Stimulated activated naive B cell treated with anti-CD40 and anti-IgM and Interleukin-4, amounts not matched to agents 10 μg/mL and 1 μg/mL and 100 μg/mL, for 72 hours (primary cell): ENCODE results near the gene EIF4H.
A peak's percentile ranks its signal among the peaks of the same experiment; 100 is the strongest.

ENCODE experiments used
- ATAC-seq, 2 donors: fragments of 150-1000 bp; cut with Tn5 transposase; replicated peaks; 2 replicates each; pipeline ENCODE4 v1.10.0; 2021; ENCODE audit warnings: moderate library complexity in 1 of 2
- DNase-seq: peaks from one replicate; pipeline ENCODE4 v3.0.0; 2021
- H3K27ac Mint-ChIP-seq: one replicate; pipeline ENCODE4 v1.8.0; 2022; ENCODE audit warnings: mild to moderate bottlenecking, mixed read lengths
- H3K27me3 Mint-ChIP-seq, 2 donors: one replicate each; pipeline ENCODE4 v1.8.0; 2022; ENCODE audit warnings: mixed read lengths in 2 of 2
- H3K36me3 Mint-ChIP-seq, 2 donors: one replicate each; pipeline ENCODE4 v1.8.0; 2022; ENCODE audit warnings: mixed read lengths in 2 of 2, mild to moderate bottlenecking in 1 of 2
- H3K4me1 Mint-ChIP-seq, 2 donors: one replicate each; pipeline ENCODE4 v1.8.0; 2022; ENCODE audit warnings: mixed read lengths in 2 of 2, mild to moderate bottlenecking in 1 of 2
- H3K4me3 Mint-ChIP-seq, 2 donors: one replicate each; pipeline ENCODE4 v1.8.0; 2022; ENCODE audit warnings: mild to moderate bottlenecking in 2 of 2, mixed read lengths in 2 of 2, moderate library complexity in 1 of 2
- H3K9me3 Mint-ChIP-seq, 2 donors: one replicate each; pipeline ENCODE4 v1.8.0; 2022; ENCODE audit warnings: mixed read lengths in 2 of 2, mild to moderate bottlenecking in 1 of 2

Gene EIF4H

GRCh38 chr7:74173866-74174605 is at the start of gene EIF4H:
TSS of gene EIF4H (plus strand) at chr7:74174356. CDS start at chr7:74174384, 28 bp downstream.
- Mint-ChIP-seq H3K27ac (peak within 1 kb of the TSS; percentile 97), H3K4me3 (peak within 1 kb of the TSS; percentile 94 to 95), H3K9me3 (no peaks in the 10 kb centered on the region), H3K36me3 (peaks cover 12 to 16% of the 10 kb centered on the region in 2 donors), H3K4me1 (peaks cover 20 to 48% of the 10 kb centered on the region in 2 donors), H3K27me3 (no peaks in the 10 kb centered on the region)
- ATAC-seq (peak; percentile 89 to 92), DNase-seq (peak; percentile 95)

DNA sequence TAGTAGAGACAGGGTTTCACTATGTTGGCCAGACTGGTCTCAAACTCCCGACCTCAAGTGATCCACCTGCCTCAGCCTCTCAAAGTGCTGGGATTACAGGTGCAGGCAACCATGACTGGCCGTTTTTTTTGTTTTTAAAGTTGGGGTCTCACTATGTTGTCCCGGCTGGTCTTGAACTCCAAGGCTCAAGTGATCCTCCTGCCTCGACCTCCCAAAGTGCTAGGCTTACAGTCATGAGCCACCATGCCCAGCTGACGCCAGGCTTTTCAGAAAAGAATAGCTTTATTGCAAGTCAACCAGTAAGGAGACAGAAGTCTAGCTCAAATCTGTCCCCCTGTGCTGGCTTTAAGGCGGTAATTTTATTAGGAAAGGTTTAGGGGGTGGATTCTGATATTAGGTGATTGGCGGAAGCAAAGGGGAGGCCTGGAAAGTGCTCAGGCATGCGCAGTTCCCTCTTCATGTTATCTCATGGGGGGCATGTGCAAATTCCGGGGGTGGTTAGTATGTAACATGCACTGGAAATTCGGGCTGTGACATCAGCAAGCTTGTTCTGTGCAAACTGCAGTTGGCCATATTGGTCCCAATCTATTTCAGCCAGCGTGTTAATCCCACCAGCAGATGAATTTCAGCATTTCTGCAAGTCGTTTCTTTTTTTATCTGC is 47.8 kb upstream of the EIF4H start:
- Mint-ChIP-seq H3K9me3 (no peaks in the 10 kb centered on the region), H3K36me3 (peaks cover 9 to 11% of the 10 kb centered on the region in 2 donors), H3K4me3 (no peak overlapping the region), H3K27ac (no peak overlapping the region), H3K27me3 (no peaks in the 10 kb centered on the region), H3K4me1 (peaks cover 5 to 7% of the 10 kb centered on the region in 2 donors)
- no peak for DNase-seq
- no peak for ATAC-seq

DNA sequence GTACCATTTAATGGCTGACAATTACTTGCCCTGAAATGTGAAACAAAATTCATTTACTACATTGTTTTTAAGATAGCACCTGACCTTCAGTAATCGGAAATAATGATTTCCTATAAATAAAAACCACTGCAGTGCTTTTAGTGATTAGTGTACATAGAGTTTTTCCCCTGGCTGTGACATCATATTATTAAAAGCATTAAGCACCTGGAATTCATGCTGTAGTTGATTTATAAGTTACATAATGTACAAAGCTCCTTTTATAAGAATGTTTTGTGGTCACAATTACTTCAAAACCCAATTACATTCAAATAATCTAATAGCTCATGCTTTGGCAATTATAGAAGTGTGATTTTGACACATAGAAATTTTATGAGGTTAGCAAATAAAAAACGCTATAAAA is 44.3 kb upstream of the EIF4H start:
- Mint-ChIP-seq H3K9me3 (no peaks in the 10 kb centered on the region), H3K27me3 (no peaks in the 10 kb centered on the region), H3K4me1 (peaks cover 1 to 7% of the 10 kb centered on the region in 2 donors), H3K27ac (no peak overlapping the region), H3K4me3 (no peak overlapping the region), H3K36me3 (no peaks in the 10 kb centered on the region)
- DNase-seq (no peak), ATAC-seq (no peak)

- DNase-seq = no peak
- peaks cover 1 to 7% of the 10 kb centered on the region in 2 donors for H3K4me1 Mint-ChIP-seq
These were observed 43.6 kb upstream of the EIF4H start for GRCh38 chr7:74130518-74130917.

DNA sequence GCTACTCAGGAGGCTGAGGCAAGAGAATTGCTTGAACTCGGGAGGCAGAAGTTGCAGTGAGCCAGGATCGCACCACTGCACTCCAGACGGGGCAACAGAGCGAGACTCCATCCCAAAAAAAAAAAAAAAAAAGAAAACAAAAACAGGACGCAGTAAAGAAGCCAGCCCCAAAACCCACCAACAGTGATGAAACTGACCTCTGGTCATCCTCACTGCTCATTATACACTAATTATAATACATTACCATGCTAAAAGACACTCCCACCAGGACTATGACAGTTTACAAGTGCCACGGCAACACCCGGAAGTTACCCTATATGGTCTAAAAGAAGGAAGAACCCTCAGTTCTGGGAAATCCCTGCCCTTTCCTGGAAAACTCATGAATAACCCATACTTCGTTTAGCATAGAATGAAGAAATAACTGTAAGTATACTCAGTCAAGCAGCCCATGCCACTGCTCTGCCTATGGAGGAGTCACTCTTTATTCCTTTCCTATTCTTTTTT is 40.0 kb upstream of the EIF4H start:
- H3K4me1 Mint-ChIP-seq = peaks cover 1 to 7% of the 10 kb centered on the region in 2 donors
- H3K36me3 Mint-ChIP-seq = no peaks in the 10 kb centered on the region
- H3K9me3 Mint-ChIP-seq = no peaks in the 10 kb centered on the region
- H3K27ac Mint-ChIP-seq = no peak overlapping the region
- ATAC-seq = peak; percentile 46 to 57
- H3K4me3 Mint-ChIP-seq = no peak overlapping the region
- no peaks in the 10 kb centered on the region for H3K27me3 Mint-ChIP-seq
- peak; percentile 4 for DNase-seq

More at GRCh38 chr7:74130518-74130917, 43.6 kb upstream of the EIF4H start:
- Mint-ChIP-seq H3K27me3 (no peaks in the 10 kb centered on the region), H3K27ac (no peak overlapping the region), H3K4me3 (no peak overlapping the region), H3K9me3 (no peaks in the 10 kb centered on the region), H3K36me3 (no peaks in the 10 kb centered on the region)
- no peak for ATAC-seq

DNA sequence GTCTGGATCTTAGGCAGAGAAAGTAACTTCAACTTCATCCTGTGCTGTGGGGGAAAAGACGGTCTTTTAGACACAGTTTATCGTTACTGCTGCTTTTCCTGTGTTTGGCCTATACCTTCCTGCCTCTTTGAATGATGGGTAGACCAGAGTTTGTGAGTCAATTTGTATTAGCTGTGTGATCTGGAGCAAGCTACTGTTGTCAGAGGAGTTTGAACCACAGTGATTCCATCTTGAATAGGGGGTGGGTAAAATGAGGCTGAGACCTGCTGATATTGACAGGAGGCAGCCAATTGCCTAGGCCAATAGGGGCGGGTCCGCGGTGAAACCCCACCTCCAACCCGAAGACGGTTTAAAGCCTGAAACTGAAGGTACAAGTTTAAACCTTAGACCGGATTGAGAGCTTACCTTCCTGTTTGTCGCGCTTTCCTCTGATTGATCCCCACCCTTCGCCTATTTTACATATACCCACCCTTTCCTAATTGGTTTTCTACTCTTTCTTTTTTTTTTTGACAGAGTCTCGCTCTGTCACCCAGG is 35.8 kb upstream of the EIF4H start:
- H3K9me3 Mint-ChIP-seq = no peaks in the 10 kb centered on the region
- ATAC-seq = no peak
- no peak overlapping the region for H3K4me3 Mint-ChIP-seq
- H3K4me1 Mint-ChIP-seq = peaks cover 7 to 11% of the 10 kb centered on the region in 2 donors
- no peaks in the 10 kb centered on the region for H3K36me3 Mint-ChIP-seq
- DNase-seq = no peak
- no peaks in the 10 kb centered on the region for H3K27me3 Mint-ChIP-seq
- no peak overlapping the region for H3K27ac Mint-ChIP-seq

DNA sequence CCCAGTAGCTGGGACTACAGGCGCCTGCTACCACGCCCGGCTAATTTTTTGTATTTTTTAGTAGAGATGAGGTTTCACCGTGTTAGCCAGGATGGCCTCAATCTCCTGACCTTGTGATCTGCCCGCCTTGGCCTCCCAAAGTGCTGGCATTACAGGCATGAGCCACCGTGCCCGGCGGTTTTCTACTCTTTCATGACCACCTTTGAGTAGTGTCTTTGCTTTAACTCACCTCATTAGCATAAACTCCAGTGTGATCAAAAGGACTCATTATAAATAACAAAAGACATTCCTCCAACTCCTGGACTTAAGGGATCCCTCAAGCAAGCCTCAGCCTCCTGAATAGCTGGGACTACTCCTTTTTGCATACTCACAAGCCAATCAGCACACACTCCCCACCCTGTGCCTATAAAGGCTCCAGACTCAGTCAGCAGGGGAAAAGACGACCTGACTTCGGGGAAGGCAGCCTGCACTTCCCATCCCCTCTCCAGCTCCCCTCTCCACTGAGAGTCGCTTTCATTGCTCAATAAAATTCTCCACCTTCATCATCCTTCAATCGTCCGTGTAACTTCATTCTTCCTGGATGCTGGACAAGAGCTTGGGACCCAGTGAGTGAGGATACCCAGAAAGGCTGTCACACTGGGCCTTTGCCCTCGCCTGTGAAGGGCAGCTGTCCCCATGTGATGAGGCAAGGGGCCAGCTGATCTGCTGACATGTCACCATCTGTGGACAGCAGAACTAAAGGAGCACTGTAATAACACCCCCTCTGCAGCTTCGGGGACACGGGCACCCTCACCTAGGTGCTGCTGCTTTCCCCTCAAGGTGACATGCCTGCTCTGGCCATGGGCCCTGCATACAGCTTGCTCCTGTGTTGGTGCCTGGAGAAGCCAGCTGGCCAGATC is 35.0 kb upstream of the EIF4H start:
- H3K27me3 Mint-ChIP-seq = no peaks in the 10 kb centered on the region
- no peak overlapping the region for H3K27ac Mint-ChIP-seq
- H3K4me1 Mint-ChIP-seq = peaks cover 6% of the 10 kb centered on the region in 2 donors
- no peak for DNase-seq
- H3K9me3 Mint-ChIP-seq = peaks cover 0 to 1% of the 10 kb centered on the region in 2 donors
- H3K36me3 Mint-ChIP-seq = no peaks in the 10 kb centered on the region
- no peak overlapping the region for H3K4me3 Mint-ChIP-seq
- ATAC-seq = no peak

DNA sequence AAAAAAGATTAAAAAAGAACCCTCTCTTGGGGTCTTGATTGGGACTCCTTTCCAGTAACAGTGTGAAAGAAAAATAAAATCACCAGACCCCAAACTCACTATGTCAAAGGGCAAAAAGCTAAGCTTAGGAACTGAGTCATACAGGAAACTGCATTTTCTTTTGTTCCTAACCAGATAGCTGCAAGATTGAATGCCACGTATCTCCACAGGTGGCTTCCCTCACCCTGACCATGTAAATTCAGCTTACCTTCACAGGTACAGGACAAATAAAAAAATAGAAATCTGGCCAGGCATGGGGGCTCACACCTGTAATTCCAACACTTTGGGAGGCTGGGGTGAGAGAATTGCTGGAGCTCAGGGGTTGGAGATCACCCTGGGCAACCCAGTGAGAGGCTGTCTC is 32.5 kb upstream of the EIF4H start:
- Mint-ChIP-seq H3K4me3 (no peak overlapping the region), H3K27me3 (no peaks in the 10 kb centered on the region), H3K9me3 (peaks cover 6 to 10% of the 10 kb centered on the region in 2 donors), H3K36me3 (peaks cover 6% of the 10 kb centered on the region in 2 donors), H3K4me1 (peaks cover 4 to 6% of the 10 kb centered on the region in 2 donors), H3K27ac (peak overlapping the region; percentile 14)
- DNase-seq (no peak), ATAC-seq (peak; percentile 55 to 68)

DNA sequence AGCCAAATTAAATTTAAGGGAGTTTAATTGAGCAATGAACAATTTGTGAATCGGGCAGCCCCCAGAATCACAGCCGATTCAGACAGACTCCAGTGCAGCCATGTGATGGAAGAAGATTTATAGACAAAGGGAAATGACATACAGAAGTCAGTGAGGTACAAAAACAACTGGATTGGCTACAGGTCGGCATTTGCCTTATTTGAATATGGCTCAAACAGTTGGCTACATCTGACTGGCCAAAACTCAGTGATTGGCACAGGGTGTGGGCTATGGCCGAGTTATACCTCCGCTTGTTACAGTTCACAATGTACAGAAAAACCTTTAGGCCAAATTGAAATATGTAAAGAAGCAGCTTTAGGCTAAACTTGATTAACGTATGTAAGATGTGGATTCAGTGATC is 30.8 kb upstream of the EIF4H start:
- Mint-ChIP-seq H3K4me1 (peaks cover 4 to 6% of the 10 kb centered on the region in 2 donors), H3K9me3 (peaks cover 6 to 10% of the 10 kb centered on the region in 2 donors), H3K4me3 (no peak overlapping the region), H3K27me3 (no peaks in the 10 kb centered on the region), H3K36me3 (peaks cover 6% of the 10 kb centered on the region in 2 donors), H3K27ac (no peak overlapping the region)
- no peak for DNase-seq
- no peak for ATAC-seq

DNA sequence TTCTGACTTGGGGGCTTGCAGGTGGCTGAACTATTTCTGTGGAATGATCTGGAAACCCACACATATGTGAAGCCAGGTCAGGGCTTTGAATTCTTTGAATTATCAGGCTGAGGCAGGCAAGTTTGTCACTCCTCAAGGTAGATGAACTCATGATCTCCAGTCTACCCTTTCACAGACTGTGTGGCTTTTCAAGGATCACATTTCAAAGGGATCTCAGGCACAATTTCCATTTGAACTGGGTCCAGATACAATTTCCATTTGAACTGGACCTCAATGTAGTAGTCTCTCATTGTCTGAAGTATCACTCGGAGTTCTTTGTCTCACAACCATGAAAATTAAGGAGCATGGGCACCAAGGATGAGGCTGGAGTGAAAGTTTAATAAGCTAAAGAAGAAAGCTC is 25.7 kb upstream of the EIF4H start:
- H3K4me1 Mint-ChIP-seq = peaks cover 3 to 4% of the 10 kb centered on the region in 2 donors
- H3K27ac Mint-ChIP-seq = no peak overlapping the region
- peaks cover 0 to 4% of the 10 kb centered on the region in 2 donors for H3K27me3 Mint-ChIP-seq
- DNase-seq (no peak), ATAC-seq (no peak)
- peaks cover 6% of the 10 kb centered on the region in 2 donors for H3K36me3 Mint-ChIP-seq
- peaks cover 6 to 10% of the 10 kb centered on the region in 2 donors for H3K9me3 Mint-ChIP-seq
- no peak overlapping the region for H3K4me3 Mint-ChIP-seq

- peaks cover 6% of the 10 kb centered on the region in 2 donors for H3K36me3 Mint-ChIP-seq
- no peak overlapping the region for H3K27ac Mint-ChIP-seq
- peaks cover 0 to 4% of the 10 kb centered on the region in 2 donors for H3K27me3 Mint-ChIP-seq
- ATAC-seq = no peak
- H3K4me1 Mint-ChIP-seq = peaks cover 3 to 4% of the 10 kb centered on the region in 2 donors
- H3K9me3 Mint-ChIP-seq = peaks cover 6 to 9% of the 10 kb centered on the region in 2 donors
- H3K4me3 Mint-ChIP-seq = no peak overlapping the region
- DNase-seq = no peak
These were observed 25.1 kb upstream of the EIF4H start for GRCh38 chr7:74149071-74149470.

DNA sequence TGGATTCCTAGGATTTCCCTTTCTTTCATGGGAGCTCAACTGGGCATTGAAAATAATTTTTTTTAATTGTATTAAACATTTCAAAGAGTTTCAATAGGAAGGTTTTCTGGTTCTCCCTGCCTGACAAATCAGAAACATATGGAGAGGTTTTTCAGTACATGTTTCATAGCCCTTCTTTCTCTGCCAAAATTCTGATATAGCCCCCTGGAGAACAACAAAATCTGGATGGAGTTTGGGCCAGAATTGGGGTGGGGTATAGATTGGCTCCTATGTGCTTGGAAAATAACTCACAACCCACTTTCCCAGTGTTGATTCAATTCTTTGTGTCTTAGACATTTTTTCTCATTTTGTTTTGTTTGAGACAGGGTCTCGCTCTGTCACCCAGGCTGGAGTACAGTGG is 24.6 kb upstream of the EIF4H start:
- no peak for DNase-seq
- no peak for ATAC-seq
- H3K27ac Mint-ChIP-seq = no peak overlapping the region
- H3K4me1 Mint-ChIP-seq = peaks cover 3 to 4% of the 10 kb centered on the region in 2 donors
- H3K36me3 Mint-ChIP-seq = peaks cover 6% of the 10 kb centered on the region in 2 donors
- H3K9me3 Mint-ChIP-seq = peaks cover 6 to 9% of the 10 kb centered on the region in 2 donors
- H3K27me3 Mint-ChIP-seq = peaks cover 0 to 4% of the 10 kb centered on the region in 2 donors
- no peak overlapping the region for H3K4me3 Mint-ChIP-seq

GRCh38 chr7:74153736-74154135 is 20.4 kb upstream of the EIF4H start:
- no peaks in the 10 kb centered on the region for H3K9me3 Mint-ChIP-seq
- no peak overlapping the region for H3K4me3 Mint-ChIP-seq
- no peak overlapping the region for H3K27ac Mint-ChIP-seq
- no peak for DNase-seq
- H3K27me3 Mint-ChIP-seq = peaks cover 0 to 4% of the 10 kb centered on the region in 2 donors
- no peaks in the 10 kb centered on the region for H3K36me3 Mint-ChIP-seq
- H3K4me1 Mint-ChIP-seq = peaks cover 3 to 4% of the 10 kb centered on the region in 2 donors
- no peak for ATAC-seq
